GM18507 (cell line): Measurements from ENCODE around the gene GNG13.
"Not testable (repeated sequence)": the region's sequence is repeated elsewhere in the genome, so short reads cannot be mapped to it uniquely, and the experiment has no call there.

Experiments used
- DNase-seq: peaks from one replicate; pipeline ENCODE4 v3.0.0; 2011; ENCODE audit warnings: low read depth; ENCODE audit not compliant: insufficient read length; ENCODE audit errors: extremely low spot score
- FAIRE-seq: peaks from 2 replicates; lab custom pipeline; 2011; peaks lifted over from hg19 to GRCh38; lab: Jason Lieb, UNC

The GNG13 gene

GRCh38 chr16:782766-783403, 17.6 kb downstream of the GNG13 start:
- FAIRE-seq = no peak
- DNase-seq = no peak

DNA sequence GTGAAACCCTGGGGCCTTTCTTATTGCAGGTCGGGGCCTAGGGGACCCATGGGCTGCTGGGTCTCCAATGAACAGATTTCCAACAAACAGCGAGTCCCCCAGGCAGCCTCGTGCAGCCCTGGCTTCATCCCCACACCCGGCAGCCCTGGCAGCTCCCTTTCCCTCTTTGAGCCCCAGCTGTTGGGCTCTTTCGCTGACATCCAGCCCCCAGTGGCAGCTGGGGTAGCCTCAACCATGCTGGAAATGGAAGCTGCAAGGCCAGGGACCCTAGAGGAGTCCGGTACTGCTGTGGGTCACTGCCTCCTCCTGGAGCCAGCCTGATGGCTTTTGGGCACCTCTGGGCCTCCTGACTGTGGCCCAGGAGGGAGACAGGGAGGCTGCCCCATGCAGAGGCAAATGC, 18.3 kb downstream of the GNG13 start:
- DNase-seq (no peak), FAIRE-seq (no peak)

DNA sequence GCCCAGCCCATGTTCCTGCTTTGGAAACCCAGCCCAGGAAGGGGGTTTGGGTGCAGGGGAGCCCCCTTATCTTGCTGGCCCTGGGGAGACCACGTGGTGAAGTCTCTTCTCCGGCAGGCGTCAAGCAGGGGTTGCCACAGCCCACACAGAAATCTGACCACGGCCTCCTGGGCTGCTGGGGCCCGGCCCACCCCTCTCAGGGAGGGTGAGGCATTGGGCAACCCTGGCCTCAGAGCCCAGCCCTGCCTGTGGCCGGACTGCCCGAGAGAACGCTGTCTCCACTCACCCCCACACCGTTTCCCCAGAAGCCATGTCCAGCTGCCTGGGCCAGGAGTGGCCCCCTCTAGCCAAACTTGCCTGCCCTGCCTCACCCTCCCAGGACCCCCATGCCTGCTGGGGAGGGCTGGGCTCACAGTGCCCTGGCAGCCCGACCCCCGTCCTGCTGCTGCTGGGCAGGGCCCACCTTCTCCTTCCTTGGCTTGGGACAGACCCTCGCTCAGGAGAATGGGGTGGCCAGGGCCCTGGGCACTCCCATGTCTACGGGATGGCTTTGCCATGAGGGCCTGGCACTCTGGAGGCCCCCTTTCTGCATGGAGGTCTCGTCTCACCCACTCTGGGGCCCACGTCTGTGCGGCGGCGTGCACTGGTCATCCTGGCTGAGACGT, 19.1 kb downstream of the GNG13 start:
- FAIRE-seq (no peak), DNase-seq (no peak)

- DNase-seq (no peak), FAIRE-seq (no peak)
These were observed 20.2 kb downstream of the GNG13 start for GRCh38 chr16:780296-780695.

- no peak for DNase-seq
- no peak for FAIRE-seq
These were observed 21.0 kb downstream of the GNG13 start for GRCh38 chr16:779561-779960.

GRCh38 chr16:778909-779527, 21.5 kb downstream of the GNG13 start:
- no peak for DNase-seq
- no peak for FAIRE-seq

DNA sequence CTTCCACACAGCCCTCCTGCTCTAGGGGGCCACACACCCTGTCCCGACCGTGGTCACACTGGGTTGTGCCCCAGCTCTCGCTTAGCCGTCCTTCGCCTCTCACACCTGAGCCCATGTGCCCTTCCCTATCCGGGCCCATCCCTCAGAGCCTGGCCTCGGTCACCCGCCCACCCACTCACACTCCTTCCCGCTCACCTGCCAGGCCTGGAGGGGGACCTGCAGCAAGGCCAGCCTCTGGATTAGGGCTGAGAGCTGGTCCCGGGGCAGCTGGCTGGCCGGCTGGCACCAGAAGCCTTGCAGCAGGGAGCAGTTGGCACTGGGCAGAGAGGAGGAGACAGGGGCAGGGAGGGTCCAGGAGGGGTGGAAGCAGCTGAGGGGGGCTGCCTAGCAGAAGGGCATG, 22.1 kb downstream of the GNG13 start:
- DNase-seq = no peak
- FAIRE-seq = no peak

DNA sequence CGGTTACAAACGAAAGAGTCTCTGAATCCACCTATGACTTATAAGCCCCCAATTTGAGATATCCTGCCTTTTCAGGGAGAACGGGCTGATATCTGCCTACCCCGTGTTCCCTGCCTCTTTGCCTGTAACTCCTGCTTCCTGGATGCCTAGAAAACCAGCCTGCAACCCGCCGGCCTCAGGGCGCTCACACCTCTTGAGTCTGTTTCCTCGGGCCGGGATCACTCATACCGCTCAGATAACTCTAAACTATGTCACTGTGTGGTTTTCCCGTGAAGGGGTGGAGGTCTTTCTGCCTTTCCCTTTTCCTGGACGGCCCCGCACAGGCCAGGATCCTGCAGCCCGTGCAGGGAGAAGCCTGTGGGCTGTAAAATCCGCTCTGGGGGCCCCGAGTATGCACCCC, 22.7 kb downstream of the GNG13 start:
- FAIRE-seq (no peak), DNase-seq (no peak)

GRCh38 chr16:776824-777223, 23.7 kb downstream of the GNG13 start:
- DNase-seq (no peak), FAIRE-seq (no peak)

GRCh38 chr16:776298-776697, 24.2 kb downstream of the GNG13 start:
- FAIRE-seq = not testable (repeated sequence)

GRCh38 chr16:775236-775796, 25.2 kb downstream of the GNG13 start:
- DNase-seq = no peak
- no peak for FAIRE-seq

More at GRCh38 chr16:776298-776697, 24.2 kb downstream of the GNG13 start:
- DNase-seq = not testable (repeated sequence)

DNA sequence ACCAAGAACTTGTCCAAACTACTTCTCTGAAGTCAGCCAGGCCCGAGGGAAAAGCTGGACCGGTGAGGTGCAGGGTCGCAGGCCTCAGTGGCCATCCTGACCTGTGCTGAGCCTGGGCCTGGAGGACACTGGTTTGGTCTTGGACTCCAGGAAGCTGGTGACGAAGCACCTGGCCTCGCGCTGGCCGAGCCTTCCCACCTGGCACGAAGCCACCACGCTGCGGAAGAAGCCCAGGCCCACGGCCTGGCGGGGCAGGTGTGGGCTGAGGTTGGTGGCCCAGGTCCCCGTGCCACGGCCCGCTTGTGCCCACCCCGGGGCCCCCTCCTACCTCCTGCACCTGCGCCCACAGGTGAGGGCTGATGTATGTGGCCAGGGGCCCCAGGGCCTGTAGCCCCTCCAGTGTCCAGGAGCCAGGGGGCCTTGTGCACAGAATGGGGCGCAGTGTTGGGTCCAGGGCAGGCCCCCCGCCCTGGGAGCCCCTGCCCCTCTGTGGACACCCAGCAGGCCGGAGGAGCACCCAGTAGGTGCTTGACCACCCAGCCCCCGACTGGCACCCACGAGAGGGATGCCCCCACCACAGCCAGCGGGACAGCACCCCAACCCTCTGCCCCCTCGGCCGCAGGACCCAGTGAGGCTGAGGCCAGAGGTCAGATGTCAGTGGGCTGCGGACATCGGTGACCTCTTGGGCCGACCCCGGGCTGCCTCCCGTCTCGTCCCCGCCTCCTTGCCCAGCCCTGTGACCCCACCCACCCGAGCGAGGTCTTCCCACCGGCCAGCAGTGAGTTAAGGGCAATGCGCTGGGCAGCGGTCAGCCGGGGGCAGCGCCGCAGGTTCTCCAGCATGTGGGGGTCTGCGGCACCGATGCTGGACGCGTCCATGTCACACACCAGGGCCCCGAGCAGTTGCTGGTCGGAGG, 26.2 kb downstream of the GNG13 start:
- DNase-seq (no peak), FAIRE-seq (no peak)

- DNase-seq = no peak
- no peak for FAIRE-seq
These were observed 27.6 kb downstream of the GNG13 start for GRCh38 chr16:772959-773358.

DNA sequence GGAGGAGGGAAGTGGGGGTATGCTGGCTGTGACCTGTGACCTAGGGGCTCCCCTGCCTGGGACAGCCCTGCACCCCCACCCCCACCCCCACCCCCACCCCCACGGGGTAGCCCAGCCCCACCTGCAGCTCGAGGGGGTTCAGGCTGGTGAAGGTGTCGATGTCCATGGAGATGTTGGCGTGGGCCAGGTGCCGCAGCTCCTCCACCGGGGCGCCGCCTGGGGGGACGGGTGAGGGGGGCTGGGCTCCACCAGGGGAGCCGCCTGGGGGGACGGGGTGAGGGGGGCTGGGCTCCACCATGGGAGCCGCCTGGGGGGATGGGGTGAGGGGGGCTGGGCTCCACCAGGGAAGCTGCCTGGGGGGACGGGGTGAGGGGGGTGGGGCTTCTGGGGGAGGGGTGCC, 30.1 kb downstream of the GNG13 start:
- no peak for FAIRE-seq

GRCh38 chr16:769934-770333, 30.6 kb downstream of the GNG13 start:
- DNase-seq (no peak), FAIRE-seq (no peak)

More for the DNA sequence above, 30.1 kb downstream of the GNG13 start:
- no peak for DNase-seq

DNA sequence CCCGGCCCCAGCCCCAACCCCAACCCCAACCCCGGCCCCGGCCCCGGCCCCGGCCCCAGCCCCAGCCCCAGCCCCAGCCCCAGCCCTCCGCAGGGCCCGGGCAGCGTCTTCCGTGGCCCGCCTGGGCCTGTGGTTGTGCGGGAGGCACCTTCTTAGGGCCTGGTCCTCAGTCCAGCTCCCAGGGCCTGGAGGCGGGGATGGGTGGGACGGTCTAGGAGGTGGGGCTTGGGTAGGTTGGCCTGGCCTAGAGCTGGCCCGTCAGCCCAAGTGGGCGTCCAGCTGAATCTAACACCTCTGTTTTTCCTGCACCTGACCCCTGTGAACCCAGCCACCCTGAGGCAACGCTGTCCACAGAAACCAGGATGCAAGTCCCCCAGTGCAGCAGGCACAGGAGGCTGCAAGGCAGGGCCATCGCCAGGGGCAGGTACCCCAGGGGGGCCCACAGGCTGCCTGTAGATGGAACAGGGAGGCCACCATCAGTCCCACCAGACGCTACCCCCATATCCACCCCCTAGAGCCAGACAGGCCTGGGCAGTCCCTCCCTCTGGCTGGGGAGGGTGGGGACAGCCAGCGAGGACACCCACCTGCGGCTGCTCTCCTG, 31.2 kb downstream of the GNG13 start:
- no peak for DNase-seq
- no peak for FAIRE-seq

DNA sequence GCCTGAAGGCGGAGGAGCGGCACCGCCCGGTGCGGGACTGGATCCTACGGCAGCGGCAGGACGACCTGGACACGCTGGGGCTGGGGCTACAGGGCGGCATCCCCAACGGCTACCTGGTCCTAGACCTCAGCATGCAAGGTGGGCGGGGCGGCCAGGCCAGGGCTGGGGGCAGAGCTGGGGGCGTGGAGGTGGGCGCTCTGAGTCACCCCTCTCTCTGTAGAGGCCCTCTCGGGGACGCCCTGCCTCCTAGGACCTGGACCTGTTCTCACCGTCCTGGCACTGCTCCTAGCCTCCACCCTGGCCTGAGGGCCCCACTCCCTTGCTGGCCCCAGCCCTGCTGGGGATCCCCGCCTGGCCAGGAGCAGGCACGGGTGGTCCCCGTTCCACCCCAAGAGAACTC, 32.1 kb downstream of the GNG13 start:
- DNase-seq (no peak), FAIRE-seq (no peak)

DNA sequence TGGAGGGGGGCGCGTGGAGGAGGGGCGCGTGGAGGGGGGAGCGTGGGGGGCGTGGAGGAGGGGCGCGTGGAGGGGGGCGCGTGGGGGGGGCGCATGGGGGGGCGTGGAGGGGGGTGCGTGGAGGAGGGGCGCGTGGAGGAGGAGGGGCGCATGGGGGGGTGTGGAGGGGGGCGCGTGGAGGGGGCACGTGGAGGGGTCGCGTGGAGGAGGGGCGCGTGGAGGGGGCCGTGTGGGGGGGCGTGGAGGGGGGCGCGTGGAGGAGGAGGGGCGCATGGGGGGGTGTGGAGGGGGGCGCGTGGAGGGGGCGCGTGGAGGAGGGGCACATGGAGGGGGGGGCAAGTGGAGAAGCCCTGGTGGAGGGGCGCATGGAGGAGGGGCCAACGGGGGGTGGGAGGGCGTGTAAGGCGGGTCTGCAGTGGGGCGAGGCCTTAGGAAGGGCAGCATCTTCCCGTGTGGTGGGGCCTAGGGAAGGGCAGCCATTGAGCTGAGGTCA, 32.7 kb downstream of the GNG13 start:
- FAIRE-seq (no peak), DNase-seq (no peak)
